HT-29 (cell line): ENCODE measurements around the gene TGM1. TPM values are rescaled to one million over a fixed set of nuclear protein-coding genes. Genes with fewer than 3 reads are reported as not detected.

ENCODE experiments used
- DNase-seq: peaks from one replicate; pipeline ENCODE4 v3.0.0-alpha.2; 2015; ENCODE audit warnings: low spot score
- total RNA-seq: library from RNA; depleted of rRNA; stranded (reverse); fragments of >200 nt; shearing (Covaris generic); gene quantifications from 2 replicates; pipeline ENCODE4 v1.2.3, GENCODE V29; 2014

TGM1 gene
- total RNA-seq, 1 experiment from 2014 or later: 2.8 TPM

DNA sequence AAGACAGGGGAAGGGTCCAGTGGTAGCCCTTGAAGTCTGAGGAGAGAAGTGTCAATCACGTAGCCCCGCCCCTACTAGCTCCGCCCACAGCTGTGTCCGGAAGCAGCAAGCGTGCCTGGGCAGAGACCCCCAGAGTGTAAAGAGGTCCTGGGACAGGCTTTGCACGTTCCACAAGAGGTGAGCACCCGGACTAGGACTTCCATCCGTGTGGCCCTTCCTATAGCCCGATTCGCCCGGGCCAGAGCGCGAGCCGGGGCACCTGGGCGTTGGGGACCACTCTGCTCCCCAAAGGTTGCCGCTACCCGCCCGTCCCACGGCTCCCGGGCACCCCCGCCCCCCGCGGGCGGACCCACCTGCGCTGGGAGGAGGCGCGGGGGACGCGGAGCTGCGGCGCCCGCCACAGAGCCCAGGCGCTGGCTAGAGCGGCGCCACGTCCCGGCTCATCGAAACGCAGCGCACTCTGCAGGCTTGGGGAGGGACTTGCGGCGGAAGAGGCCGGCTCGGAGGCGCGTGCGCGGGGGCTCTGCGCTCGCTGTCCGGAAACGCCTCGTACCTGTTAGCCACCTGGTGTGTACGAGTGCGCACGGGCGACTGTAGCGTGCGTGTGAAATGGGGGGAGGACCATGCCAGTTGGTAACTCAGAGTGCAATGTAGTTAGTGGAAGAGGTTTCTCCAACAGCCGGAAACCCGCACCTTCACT is 8.3 kb upstream of the TGM1 start, which contains the start of gene RABGGTA:
RABGGTA (minus strand) TSS at position 464 of the 700 bp plus-strand sequence. CDS start 482 bp downstream, outside the sequence.
- peak; percentile 82 for DNase-seq

DNA sequence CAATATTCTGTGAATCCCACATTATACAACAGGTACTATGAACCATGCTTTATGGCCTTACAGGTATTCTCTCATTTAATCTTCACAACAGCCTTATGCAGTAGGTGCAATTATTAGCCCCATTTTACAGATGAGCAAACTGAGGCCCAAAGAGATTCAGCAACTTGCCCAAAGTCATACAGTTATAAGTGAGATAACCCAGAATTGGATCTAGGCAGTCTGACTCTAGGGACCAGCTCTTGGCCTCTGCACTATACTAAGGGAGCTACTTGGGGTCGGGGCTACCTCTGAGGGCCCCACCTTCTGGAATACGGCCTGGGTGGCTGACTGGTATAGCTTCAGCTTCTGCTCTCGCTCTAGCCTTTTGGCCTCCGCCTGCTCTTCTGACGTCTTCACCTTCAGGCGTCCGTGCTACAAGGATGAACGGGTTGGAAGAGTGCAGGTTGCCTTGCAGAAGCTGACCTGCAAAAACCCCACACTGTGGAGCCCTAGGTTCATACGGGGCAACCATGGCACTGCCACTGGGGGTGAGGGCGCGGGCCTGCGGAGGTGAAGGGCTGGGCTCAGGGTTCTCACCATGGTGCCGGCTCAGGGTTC is 7.7 kb upstream of the TGM1 start:
- no peak for DNase-seq

DNA sequence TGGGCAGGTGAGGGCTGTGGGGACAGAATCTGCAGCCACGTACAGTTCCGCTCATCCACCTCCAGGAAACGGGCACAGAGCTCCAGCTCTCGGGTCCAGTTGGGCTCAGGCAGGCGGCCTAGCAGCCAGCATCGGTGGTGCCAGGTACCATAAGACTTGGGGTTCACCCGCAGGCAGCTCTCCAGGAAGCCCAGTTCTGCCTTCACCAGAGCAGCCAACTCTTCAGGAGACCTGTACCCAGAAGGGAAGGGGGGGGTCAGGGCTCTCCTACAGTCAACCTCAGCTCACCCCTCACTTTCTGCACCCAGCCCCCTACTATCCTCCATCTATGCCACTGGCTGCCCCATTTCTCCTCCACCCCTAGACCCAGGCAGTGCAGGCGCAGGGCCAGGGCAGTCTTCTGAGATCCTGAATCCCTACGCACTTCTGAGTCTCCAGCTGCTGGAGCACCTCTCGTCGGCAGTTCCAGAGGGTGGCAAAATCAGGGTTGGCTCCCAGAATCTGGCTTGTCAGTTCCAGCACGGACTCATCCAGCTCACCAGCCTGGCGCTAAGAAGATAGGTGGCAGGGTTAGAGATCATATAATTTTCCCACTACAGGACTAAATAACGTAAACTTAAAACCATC is 7.0 kb upstream of the TGM1 start:
- no peak for DNase-seq

DNA sequence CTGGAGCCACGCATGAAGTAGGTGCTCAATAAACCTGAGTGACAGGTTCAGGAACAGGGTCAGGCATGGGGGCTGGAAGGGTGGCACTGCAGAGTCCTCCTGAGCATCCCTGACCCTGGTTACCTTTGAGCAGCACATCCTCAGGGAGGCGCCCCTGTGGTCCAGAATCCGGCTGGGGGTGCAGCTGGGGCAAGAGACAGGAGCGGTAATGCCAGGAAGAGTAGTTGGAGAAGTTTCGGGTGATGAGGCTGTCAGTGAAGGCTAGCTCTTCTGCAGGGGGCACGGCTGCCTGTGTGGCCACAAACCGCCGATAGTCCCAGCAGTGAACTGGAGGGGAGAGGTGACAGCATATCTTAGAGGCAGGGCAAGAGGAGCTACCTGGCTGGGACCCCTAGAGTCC is 6.4 kb upstream of the TGM1 start:
- DNase-seq: no peak

DNA sequence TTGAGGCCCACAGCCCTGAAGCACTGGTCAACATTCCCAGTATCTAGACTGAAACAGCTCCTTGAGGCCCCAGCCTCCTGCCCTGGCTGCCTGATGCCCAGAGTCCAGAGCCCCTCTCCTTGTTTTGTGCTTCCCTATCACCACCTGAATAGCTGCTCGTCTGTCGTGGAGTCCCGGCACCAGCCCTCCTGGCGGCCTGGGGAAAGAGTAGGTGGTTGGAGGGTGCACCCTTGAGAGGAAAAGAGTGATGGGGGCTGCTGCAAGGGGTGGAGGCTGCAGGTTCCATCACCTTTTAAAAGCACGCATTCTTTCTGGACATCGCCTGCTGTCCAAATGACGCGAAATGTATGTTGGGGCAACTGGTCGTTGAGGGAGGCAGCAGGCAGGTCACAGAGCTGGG is 5.2 kb upstream of the TGM1 start:
- DNase-seq: no peak

DNA sequence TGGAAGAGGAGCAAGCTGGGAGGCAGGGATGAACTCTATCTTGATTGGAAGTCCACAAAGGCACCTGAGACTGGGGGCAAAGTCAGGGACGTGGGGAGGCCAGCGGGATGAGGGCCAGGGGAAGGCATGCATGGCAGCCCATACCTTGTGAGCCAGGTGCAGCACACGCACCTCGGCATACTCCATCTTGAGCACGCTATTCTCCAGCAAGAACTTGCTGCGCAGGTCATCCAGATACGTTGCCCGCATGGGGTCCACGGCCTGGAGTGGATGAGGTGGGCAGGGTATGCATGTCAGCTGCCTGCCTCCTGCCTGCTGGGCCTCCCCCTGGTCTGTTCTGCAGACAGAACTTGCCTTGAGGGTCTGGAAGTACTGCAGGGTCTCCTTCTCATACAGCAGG is 4.5 kb upstream of the TGM1 start:
- no peak for DNase-seq

DNA sequence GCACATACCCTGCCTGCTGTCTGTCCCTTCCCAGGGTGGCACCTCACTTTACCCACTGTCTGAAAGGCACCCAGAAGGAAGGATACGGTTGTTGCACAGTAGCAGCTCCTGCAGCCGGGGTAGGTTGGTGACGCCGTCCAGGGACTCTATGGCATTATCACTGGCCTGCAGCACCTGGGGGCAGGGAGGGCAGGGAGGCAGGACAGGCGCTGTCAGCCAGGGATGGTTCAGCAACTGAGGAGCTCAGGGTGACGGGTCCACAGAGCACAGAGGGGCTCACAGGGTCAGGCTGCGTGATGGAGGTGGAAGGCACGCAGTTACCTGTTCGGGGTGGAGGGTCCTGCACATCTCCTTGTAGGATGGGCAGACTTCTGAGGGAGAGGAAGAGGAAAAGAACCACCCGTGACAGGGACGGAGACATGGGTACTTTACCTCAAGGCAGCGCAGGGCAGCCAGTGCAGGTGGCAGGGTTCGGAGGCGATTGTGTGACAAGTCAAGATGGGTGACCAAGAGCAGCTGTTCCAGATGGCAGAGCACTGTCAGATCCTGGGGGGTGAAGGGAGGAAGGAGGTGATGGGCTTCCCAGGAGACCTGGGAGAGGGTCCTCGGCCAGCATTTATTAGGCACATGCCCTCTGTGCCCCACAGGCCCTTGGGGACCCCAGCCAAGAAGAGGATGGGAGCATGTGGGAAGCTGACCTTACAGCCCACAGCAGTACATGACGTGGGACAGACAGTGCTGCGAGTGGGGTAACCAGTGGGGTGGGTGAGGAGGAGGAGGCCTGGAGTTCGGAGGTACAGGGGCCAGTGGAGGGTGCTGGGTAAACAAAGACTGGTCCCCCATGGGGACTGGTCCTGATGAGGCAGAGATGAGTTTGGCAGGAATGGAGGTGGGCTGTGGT is 3.6 kb upstream of the TGM1 start:
- DNase-seq: no peak

DNA sequence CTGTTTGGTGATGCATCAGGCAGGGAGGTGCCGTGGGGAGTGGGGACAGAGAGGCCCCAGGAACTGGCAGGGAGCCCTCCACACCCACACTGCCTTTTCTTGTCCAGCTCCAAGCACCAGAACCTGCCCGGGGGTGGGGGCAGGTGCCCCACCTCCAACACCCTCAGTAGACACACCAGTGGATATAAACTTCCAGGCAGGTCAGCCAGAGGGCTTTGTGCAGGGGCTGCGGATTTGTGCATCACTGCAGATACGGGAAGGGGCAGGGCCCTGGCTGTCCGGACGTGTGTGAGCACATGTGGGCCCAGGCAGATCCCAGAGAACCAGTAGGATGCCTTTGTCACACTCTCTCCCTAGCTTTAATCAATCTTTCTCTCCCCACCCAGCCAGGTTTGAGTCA is 1.3 kb upstream of the TGM1 start:
- no peak for DNase-seq

DNA sequence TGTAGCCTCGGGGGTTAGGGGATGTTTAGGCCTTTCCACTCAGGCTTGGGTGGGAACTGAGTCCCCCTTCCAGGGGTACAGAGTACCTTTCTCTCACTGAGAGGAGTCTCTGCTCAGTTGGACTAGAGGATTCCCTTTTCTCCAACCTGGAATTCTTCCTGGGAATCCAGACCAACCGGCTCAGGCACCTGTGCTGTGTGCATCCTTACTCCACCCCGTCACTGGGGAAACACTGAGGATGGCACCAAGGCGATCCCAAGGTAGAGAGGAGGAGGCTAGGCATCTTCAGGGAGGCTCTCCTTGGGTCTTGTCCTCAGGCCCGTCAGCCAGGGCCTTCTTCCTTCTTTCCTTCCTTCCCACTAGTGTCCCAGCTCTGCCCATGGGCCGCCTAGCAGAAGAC is 871 bp upstream of the TGM1 start:
- no peak for DNase-seq

DNA sequence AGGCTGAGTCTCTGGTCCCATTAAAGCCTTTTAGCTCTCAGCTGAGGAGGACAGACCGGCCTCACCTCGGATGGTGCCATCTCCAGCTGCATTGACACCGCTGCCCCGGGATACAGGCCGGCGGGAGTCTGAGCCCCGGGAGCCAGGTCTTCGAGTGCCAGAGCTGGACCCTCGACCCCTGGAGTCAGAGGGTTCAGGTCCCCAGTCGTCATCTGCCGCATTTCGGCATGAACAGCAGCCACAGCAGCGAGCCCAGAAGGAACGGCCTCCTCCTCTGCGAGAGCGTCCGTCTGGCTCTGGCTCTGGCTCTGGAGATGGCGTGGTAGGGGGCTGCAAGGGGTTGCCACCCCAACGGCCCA is 1.0 kb downstream of the TGM1 start:
- DNase-seq: no peak

DNA sequence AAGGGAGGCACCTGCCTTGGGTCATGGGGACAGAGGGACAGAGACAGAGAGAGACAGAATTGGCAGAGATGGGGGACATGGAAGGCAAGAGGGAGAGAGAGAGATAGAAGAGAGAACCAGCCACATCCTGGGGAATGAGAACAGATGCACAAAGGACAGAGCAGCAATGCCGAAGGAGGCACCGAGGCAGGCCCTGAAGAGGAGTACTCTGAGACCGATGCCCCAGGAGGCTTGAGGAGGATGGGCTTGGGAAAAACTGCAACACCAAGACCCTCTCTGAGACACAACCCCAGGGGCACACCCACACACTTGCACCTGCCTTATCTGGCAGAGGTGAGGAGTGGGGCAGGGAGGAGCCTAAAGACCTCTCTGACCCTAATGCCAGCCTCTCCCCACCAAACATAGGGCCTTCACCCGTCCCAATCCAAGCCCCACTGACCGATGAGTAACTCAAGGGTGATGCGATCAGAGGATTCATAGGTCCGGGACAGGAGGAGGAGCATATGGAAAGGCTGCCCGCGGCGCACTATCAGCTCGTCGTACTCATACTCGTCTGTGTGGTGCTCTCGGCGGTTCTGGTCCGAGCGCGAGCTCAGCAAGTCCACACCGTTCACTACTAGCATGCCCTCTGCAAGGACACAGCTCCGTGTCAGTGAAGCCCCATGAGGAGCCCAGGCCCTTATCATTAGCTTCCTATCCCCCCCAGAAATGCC is 1.6 kb downstream of the TGM1 start:
- no peak for DNase-seq

DNA sequence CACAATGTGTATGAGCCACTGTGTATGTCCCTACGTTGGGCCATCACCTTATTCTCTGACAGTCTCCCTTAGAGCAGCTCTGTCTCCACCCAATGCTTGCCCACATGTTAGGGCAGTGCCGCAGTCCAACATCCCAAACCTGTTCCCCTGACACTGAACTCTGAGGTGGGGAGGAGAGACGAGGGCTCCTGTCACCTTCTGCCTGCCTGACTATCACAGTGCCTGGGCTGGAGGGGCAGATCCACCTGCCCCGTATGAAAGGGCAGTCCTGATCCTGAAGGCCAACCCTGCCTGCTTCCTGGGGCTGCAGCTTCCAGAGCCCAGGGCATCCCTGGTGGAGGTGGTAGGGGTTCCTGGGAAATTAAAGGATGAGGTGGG is 2.2 kb downstream of the TGM1 start:
- DNase-seq: no peak

DNA sequence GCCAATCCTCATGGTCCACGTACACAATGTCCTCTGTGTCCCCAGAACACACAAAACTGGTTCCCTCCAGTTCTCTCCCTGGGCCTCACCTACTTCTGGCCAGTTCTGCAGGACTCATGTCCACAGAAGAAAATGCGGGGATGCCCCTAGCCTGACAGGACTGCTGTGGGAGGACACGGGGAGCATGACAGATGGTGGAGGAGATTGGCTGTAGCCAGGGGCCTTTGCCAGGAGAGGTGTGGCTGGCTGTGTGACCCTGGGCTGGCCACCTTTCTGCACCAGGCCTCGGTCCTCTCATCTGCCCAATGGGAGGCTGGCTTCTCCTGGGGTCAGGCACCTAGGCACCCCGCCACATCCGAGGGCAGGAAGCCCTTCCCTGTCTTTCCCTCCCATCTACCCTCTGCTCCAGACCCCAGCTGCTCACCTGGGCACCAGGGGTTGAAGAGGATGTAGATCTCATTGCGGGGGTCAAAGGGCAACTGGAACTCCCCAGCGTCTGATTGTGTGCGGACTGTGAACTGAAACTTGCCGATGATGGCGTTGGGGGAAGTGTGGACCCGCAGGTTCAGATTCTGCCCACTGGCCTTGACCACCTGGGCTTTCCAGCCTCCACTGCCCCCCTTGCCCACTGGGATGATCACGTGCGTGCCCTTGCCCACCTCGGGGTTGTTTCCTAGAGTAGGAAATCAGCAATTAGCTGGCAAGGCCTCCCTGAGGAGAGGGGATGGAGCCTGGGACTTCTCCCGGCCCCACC is 2.8 kb downstream of the TGM1 start:
- DNase-seq: no peak

DNA sequence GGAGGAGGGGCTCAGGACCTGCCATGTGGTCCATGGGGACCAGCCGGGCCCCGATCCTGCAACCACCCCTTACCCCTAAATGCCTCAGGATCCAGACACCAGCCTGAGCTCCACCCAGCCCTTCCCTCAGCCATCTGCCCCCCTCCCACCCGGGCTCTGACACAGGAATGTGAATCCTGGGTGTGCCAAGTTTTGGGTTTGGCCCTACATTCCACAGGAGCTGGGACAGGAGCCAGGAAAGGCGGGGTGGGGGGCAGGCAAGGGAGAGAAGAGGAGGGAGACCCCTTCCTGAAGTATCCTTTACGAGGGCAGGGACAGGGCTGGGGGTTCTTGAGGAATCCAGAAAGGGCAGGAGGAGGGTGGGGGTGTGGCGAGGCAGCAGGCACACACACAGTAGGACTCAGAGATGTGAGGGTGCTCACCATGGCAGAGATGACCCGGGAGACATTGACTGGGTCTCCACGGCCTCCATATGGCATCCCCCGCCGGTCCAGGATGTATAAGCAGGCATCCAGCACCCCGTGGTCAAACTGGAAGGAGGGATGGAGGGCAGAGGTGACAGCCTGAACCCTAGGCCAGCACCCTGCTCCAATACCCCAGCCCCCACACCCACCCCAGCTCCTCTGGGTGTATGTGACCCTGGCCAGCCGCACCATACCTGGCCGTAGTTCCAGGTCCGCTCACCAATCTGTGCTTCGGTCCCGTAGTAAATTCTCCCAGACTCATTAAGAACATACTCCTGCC is 3.5 kb downstream of the TGM1 start:
- no peak for DNase-seq

DNA sequence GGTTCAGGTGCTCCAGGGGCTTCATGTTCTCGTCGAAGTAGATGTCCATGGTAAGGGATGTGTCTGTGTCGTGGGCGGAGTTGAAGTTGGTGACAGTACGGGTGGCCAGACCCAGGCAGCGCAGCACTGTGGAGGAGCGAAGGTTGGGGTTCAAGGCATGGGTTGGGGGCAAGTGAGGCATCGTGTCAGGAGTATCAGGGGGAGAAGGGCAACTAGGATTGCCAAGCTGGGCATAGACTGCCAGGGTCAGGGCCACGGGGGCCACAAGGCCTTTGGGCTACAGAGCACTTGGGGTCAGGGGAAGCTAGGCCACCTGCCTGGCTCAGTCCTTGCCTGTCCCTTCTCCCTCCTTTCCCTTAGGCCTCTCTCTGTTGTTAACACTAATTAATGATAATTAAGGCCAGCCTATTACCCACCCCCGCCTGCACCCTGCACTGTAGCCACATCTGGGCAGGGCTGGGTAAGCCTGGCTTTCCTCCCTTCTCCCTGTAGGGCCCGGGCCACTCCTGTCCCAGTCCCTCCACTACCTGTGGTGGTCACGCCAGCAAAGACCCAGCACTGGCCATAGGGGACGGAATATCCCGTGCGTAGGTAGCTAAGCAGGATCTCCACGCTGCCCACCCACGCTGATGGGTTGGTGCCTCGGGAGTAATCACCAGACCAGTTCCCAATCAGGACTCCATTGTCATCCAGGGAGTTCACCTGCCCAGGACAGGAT is 4.3 kb downstream of the TGM1 start:
- no peak for DNase-seq

DNA sequence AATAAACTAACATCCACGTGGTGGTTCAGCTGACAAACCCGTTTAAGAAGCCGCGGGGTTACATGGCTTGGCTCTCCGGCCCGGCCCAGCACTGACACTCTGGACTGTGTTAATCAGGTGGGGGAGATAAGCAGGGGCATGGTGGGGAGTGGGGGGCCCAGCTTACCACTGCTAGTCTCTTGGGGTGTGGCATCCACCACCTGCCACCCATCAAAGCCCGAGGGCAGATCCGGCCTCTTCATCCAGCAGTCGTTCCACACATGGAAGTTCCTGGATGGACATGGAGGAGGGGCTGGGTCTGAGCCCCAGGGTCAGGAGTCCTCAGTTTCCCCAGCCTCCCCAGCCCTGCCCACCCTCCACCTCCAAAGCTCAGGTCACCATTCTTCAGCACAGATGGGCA is 4.9 kb downstream of the TGM1 start:
- DNase-seq: no peak

DNA sequence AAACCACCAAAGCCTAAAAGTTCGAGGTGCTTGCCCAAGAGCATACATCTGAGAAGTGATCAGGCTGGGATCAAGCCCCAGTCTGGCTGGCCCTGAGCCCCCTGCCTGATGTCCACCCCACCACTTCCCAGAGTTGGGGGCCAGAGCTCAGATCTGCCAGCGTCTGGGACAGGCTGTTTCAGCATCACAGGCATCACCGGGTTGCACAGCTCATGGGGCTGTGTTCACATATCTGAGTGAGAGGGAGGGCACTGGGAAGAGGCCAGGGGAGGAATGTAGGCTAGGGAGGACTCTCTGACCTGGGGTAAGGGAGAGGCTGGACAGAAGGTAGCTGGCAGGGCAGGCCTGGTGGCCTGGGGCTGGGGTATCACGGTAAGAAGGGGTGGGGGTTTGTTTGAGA is 6.0 kb downstream of the TGM1 start:
- DNase-seq: no peak

DNA sequence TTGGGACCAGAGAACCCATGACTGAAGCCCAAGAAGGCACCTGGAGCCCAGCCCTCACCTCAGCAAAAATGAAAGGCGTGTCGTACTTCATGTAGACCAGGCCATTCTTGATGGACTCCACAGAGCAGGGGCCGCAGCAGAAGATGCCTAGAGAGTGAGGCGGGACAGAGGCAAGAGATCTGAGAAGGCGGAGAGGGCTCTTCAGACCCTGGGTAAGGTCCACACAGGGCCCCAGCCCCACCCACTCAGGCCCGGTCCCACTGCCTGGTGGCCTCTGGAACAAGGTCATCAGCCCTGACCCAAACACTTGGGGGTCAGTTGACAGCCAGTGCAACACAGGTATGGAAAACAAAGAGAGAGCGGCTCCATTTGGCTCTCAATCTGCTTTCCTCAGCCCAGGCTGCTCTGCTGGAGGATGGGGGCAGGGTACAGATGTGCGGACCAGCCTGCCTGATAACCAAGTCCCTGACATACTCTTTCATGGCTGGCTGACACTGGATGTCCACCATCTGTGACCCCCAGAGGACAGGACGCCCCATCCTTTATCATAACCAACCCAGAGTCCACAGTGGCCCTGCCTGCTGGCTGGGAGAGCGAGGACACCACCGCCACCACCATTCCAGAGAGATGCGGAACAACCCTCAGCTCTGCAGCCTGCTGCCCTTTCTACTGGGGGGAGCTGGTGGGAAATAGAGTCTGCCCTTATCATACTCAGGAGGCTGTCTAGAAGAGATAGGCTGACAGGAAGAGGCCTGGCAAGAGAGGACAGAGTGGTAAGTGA is 6.9 kb downstream of the TGM1 start:
- no peak for DNase-seq

DNA sequence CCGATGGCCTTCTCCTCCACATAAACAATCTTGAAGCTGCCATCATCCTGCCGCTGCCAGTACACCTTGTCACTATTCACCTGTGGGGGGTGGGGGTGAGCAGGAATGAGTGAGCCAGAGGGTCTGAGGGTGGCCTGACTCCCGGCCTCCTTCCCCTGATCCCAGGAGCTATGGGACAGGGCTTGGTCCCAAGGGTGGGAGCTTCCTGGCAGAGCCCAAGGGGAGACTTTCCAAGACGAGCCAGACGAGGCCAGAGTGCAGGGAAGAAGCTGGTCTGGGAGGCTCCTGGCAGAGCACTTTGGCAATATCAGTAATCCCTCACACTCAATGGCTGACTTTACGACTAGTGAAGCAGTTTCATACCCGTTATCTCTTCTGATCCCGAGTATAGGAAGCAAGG is 7.5 kb downstream of the TGM1 start:
- DNase-seq: no peak
